Retina (tissue), 1 donor: ENCODE results near the gene NMUR2.

ENCODE experiments used
- DNase-seq: peaks from one replicate; pipeline ENCODE4 v3.0.0-alpha.2; 2016

Gene NMUR2

DNA sequence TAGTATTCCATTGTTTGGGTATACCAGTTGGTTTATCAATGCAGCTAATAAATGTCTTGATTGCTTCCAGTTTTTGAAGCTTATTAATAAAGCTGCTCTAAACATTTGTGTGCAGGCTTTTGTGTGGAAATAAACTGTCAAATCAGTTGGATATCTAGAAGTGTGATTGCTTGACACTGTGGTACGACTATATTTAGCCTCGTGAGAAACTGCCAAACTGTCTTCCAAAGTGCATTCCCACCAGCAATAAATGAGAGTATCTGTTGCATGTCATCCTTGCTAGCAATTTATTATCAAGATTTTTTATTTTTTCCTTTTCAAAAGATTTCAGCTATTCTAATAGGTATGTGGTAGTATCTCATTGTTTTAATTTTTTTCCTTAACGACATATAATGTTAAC lies 37.5 kb downstream of the NMUR2 start:
- no peak for DNase-seq

DNA sequence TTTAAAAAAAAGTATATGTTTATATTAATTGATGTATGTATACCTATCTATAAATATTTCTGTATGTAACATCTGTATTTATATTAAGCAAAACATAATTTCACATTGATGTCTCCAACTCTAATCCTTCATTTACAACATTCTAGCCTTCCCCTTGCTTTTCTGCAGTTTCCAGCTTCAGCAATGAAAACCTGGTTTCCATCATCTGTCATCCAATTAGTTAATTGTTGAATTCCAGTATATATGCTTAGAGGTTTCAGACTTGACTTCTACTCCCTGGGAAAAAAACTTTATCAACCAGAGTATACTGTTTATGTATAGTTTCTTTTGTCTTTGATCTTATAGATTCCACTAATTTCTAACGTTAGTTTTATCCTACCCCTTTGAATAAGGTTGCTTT lies 38.4 kb downstream of the NMUR2 start:
- no peak for DNase-seq

DNA sequence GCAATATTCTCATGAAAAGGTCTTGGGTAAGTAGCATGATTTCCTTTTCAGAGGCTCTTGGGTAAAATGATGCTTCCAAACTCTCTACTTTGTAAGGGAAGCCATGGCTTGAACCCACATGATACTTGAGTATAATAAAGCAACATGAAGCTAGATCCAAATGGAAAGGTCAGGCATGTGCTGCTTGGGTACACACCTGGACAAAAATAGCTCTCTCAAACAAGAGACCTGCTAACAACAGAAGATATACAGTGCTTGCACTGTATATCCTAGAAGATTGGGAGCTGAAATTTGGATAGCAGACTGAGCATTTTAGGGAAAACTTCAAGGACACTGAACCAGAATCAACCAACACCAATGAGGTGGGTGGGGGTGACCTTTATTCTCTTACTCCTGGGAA lies 40.2 kb downstream of the NMUR2 start:
- DNase-seq: no peak

DNA sequence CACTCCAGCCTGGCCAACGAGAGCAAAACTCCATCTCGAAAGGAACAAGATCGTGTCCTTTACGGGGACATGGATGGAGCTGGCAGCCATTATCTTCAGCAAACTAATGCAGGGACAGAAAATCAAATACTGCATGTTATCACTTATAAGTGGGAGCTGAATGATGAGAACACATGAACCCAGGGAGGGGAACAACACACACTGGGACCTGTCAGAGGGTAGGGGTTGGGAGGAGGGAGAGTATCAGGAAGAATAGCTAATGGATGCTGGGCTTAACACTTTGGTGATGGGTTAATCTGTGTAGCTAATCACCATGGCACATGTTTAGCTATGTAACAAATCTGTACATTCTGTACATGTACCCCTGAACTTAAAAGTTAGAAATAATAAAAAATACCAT lies 40.9 kb downstream of the NMUR2 start:
- DNase-seq: no peak

DNA sequence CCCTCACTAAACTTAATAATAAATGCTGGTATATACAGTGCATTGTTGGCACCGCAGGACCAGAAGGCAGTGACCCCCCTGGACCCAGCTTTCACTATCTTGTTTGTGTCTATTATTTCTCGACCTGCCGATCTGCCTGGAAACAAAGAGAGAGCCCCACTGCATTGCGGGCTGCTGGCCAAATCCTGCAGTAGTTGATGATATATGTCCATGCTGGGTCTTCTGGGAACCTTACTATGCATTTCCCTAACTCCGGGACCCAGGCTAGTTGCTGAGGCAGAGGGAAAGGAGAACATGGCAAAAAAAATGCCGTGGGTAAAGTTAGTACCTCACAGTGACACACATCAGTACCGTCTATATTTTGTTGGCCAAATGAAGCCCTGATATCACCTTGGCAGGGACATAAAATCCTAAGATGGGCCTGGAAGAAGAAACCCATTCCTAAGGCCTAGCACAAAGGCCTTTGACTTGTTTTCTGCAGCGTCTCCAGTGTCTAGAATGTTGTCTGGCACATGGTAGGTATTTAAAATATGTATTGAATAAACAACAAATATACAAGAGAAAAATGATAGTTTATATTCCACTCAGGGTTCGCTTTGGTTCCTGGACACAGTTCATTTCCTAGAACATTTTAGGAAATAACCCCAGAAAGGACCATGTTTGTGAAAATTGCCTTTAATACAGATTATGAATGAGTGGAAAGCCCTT lies 46.1 kb downstream of the NMUR2 start:
- DNase-seq: no peak

DNA sequence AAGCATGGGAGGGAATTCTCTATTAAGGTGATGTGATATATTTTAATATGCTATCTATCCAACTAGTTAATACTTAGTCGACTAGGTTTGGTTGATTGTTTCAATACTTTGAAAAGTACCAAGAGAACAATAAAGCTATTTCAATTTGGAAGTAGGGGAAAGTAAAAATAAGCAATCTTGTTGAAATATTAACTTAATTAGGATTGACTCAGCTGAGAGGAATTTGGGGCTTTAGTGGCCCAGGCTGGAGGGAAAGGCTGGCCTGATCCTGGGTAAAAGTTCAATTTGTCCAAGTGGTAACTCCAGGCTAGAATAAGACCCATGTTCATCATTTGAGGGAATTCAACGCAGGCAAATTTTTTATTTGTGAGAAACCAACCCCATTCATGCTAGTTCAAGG lies 48.6 kb downstream of the NMUR2 start:
- no peak for DNase-seq

DNA sequence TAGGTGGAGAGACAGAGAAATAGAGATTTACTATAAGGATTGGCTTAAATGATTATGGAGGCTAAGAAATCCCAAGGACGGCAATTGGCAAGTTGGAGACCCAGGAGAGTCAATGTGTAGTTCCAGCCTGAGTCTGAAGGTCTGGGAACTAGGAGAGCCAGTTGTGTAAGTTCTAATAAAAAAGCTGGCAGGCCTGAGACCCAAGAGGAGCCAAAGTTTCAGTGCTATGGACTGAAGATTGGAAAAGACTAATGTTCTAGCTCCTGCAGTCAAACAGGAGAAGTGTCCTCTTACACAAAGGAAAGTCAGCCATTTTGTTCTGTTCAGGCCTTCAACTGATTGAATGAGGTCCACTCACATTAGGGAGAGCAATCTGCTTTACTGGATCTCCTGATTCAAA lies 50.0 kb downstream of the NMUR2 start:
- no peak for DNase-seq

DNA sequence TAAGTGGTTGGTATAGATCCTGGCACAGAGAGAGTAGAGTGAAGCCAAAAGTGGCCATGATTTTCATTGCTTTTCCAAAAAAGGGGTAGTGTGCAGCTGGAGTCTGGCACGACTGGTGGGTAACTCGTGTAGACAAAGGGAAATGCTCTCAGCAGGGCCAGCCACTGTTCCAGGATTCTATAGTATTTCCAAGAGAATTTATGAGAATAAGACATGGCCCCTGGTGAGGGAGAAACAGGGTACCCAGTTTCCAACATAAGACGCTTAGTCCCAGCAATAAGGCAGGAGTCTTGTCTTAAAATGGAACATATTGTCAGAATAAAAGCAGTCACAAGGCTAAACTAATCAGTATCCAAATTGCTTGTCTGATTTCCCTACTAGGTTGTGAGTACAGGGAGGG lies 52.1 kb downstream of the NMUR2 start:
- no peak for DNase-seq

DNA sequence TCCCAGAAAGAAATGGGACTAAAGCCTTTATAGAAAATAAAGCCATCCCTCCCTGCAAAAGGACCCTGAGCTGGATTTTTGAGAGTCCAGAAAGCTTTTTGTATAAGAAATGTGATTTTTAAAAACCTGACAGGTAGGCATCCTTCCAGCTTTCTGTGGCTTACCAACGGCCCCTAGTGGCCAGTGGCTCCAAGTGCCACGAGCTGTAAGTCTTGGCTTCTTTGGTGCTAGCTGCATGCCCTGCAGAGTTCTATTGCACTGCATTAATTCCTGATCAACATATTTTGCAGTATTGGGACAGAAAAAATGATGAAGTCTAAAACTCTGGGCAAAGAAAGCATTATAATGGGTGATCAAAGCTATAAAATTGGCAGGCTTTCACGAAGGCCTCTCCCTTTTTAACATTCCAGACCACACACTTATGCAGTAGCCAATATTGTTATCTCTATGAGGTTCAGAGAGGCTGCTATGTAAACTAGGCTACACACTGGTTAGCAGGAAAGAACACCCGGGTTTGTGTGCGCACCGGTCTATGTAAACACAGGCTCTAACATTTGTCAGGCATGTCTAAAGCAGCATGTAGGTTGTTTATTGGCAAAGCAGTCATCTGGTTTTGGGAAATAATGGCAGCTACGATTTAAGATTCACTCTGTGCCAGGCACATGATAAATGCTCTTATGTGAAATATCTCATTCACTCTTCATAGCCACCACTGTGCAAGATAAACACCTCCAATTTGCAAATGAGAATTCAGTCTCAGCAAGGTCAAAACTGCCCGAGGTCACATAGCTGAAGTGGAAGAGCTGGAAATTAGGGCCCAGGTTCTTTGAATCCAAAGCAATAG lies 55.2 kb downstream of the NMUR2 start:
- peak; percentile 40 for DNase-seq
